ENCODE results near the gene ZNF385B.

- TF ChIP-seq CTCF (IDR thresholded peaks at IDR 0.05) (no peak), POLR2A (IDR thresholded peaks at IDR 0.05) (no peak)
Observed at GRCh38 chr2:179711375-179711774, 150.0 kb downstream of the ZNF385B start.

All from body of pancreas (tissue), 4 donors.